SK-MEL-5 (cell line): ENCODE measurements around the gene DBF4. TPM values are rescaled to one million over a fixed set of nuclear protein-coding genes. Genes with fewer than 3 reads are reported as not detected.
"Not testable (repeated sequence)": the region's sequence is repeated elsewhere in the genome, so short reads cannot be mapped to it uniquely, and the experiment has no call there.

Experiments
- DNase-seq: peaks from one replicate; pipeline ENCODE4 v3.0.0-alpha.2; 2016; ENCODE audit warnings: low read depth, low spot score
- in situ Hi-C: cut with HindIII; loops from 2 replicates; pipeline ENCODE4 v1.10.0; 2016; ENCODE audit warnings: low sequenced_read_pairs, high pct_unique_total_duplicates, low pct_unique_long_range_greater_than_20kb
- total RNA-seq: library from RNA; depleted of rRNA; stranded (reverse); fragments of >200 nt; shearing (Covaris generic); gene quantifications from 2 replicates; pipeline ENCODE4 v1.2.3, GENCODE V29; 2014; rRNA removed

DBF4 gene
- total RNA-seq, 1 experiment from 2014 or later: 71.4 TPM

DNA sequence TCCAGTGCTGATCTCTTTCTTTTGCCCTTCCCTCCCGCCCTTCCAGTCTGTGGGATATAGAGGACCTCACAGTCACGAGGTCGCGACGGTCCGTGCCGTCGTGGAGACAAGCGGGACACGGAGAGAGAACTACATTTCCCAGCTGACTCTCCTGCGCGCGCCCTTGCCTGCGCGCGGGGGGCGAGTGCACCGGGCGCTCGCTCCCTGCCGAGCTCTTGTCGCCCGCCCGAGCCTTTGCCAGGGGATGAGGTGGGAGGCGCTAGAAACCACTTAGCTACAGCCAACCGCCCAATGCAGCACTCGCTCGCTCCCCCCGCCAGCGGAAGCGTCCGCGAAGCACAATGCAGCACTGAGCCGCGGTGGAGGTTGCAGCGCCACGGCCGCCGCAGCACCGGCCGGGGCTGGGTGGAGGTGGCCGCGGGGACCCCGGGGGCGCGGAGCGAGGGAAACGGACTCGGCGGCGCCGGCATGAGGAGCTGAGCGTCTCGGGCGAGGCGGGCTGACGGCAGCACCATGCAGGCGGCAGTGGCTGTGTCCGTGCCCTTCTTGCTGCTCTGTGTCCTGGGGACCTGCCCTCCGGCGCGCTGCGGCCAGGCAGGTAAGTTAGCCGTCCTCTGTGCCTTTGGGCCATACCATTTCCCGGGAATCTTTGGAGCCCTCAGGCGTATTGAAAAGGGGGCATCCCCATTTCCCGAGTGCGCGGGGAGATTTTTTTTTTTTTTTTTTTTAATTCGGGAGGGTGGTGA, 57.8 kb downstream of the DBF4 start, which contains the start of gene ADAM22:
Gene ADAM22, plus strand, starts transcription at position 299 of the 746 bp plus-strand sequence. Its CDS starts 215 bp downstream, at position 514.
- in situ Hi-C loops: no loop called here
- DNase-seq: peak; percentile 94

DNA sequence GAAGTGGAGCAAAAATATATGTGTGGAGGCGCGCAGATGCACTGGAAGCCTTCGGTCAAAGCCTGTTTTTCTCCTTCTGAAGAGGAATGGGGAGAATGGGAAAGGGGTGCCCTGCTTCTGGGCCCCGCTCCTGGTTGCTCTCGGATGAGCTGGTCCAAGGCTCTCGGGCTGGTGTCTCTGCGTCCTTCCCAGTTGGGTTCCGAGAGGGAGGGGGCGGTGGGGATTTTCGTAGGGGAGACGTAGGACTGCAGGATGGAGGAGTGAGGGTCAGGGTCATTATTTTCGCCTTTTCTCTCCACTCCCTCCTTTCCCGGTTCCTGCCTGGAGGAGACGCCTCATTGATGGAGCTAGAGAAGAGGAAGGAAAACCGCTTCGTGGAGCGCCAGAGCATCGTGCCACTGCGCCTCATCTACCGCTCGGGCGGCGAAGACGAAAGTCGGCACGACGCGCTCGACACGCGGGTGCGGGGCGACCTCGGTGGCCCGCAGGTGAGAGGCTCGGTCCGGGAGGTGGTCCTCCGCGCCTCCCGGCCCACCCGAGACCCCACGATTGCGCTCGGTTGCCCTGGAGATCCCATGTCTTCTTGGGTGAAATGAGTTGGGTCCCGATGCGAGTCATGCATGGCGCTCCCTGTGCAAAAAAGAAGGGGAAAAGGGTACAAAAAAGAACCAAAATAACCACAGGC, 58.5 kb downstream of the DBF4 start:
- in situ Hi-C loops: no loop called here
- DNase-seq: peak; percentile 26

GRCh38 chr7:87935384-87935706, 59.1 kb downstream of the DBF4 start:
- in situ Hi-C loops: no loop called here
- DNase-seq: no peak

DNA sequence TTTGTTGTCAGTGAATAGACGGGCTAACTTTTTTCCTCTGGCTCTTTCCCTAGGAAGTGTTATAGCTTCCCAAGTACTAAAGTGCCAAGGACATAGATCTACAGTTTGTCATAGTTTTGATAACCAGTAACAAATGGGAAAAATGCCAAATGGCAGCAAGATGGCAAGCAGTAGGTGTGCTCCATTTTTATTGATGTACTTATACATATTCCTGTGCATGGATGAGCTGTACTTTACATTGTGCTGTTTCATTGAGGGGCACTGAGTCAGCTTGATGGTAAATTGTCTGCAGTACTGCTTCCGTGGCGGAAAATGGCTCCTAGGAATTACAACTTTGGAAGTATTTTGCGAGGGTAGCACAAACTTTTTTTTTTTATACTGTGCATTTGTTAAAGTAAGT, 64.8 kb downstream of the DBF4 start:
- in situ Hi-C loops: no loop called here
- DNase-seq: no peak

GRCh38 chr7:87944547-87944946, 68.3 kb downstream of the DBF4 start:
- in situ Hi-C loops: no loop called here
- no peak for DNase-seq

DNA sequence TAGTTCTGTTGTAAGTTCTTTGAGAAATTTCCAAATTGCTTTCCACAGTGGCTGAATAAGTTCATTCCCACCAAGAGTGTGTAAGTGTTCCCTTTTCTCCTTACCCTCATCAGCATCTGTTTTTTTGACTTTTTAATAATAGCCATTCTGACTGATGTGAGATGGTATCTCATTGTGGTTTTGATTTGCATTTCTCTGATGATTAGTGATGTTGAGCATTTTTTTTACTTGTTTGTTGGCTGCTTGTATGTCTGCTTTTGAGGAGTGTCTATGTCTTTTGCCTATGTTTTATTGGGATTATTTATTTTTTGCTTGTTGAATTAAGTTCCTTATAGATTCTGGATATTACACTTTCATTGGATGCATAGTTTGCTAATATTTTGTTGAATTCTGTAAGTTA, 69.6 kb downstream of the DBF4 start:
- in situ Hi-C loops, DNase-seq: not testable (repeated sequence)

DNA sequence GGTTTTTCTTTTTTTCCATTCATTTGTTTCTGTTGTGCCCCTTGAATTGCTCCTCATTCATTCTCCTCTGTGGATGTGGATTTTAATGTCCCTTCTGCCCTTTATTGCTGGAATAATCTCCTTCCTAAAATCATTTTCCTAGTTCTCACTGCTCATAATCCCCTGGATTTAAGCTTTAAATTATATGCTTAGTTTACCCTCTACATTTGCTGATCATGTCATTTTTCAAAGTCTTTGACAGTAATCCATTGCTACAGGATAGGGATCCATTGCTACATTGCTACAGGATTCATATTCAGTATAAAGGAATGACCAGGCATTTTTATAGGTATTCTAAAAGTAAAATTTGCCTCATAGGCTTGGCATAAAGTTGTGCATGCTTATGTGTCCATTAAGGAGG, 72.1 kb downstream of the DBF4 start:
- no peak for DNase-seq
- in situ Hi-C loops: no loop called here

Other genes with a start within 250 kb of the DBF4 start
- gene RUNDC3B, start 248.1 kb upstream of the DBF4 start, total RNA-seq: 0.21 and 0.55 TPM in 2 replicates
- gene SLC25A40, start 133 bp upstream of the DBF4 start, total RNA-seq: 19.3 and 19.9 TPM in 2 replicates
- 4.6 and 5.2 TPM in 2 replicates for gene ADAM22, start 57.8 kb downstream of the DBF4 start, total RNA-seq